Naive B cell (primary cell): ENCODE measurements around the gene RPS16. TPM values are rescaled to one million over a fixed set of nuclear protein-coding genes. Genes with fewer than 3 reads are reported as not detected.
A peak's percentile ranks its signal among the peaks of the same experiment; 100 is the strongest.
"Not testable (repeated sequence)": the region's sequence is repeated elsewhere in the genome, so short reads cannot be mapped to it uniquely, and the experiment has no call there.

ENCODE experiments used
- ATAC-seq, 2 donors: fragments of 150-1000 bp; cut with Tn5 transposase; 2 replicates each; pipeline ENCODE4 v1.10.0; 2021; ENCODE audit warnings: low read depth in 2 of 2, mild to moderate bottlenecking in 2 of 2, moderate library complexity in 2 of 2
- DNase-seq: peaks from one replicate; pipeline ENCODE4 v3.0.0; 2022
- H3K27ac Mint-ChIP-seq, 6 donors: one replicate each; pipeline ENCODE4 v1.8.0; 2020 to 2022; ENCODE audit warnings: mild to moderate bottlenecking in 6 of 6, mixed read lengths in 6 of 6, moderate library complexity in 5 of 6, inconsistent platforms in 2 of 6
- H3K27me3 Mint-ChIP-seq, 3 donors: one replicate each; pipeline ENCODE4 v1.8.0; 2021 to 2022; ENCODE audit warnings: mixed read lengths in 3 of 3, mild to moderate bottlenecking in 1 of 3
- H3K36me3 Mint-ChIP-seq, 2 donors: one replicate each; pipeline ENCODE4 v1.8.0; 2020 to 2022; ENCODE audit warnings: mixed read lengths in 2 of 2, inconsistent platforms in 1 of 2, mild to moderate bottlenecking in 1 of 2
- H3K4me1 Mint-ChIP-seq, 3 donors: one replicate each; pipeline ENCODE4 v1.8.0; 2020 to 2022; ENCODE audit warnings: mixed read lengths in 3 of 3, inconsistent platforms in 1 of 3, mild to moderate bottlenecking in 1 of 3, moderate library complexity in 1 of 3
- H3K4me3 Mint-ChIP-seq, 8 donors: one replicate each; pipeline ENCODE4 v1.8.0; 2020 to 2022; ENCODE audit warnings: mild to moderate bottlenecking in 8 of 8, mixed read lengths in 8 of 8, moderate library complexity in 8 of 8, inconsistent platforms in 2 of 8
- H3K9me3 Mint-ChIP-seq, 7 donors: one replicate each; pipeline ENCODE4 v1.8.0; 2020 to 2022; ENCODE audit warnings: mixed read lengths in 7 of 7, mild to moderate bottlenecking in 5 of 7, inconsistent platforms in 2 of 7, moderate library complexity in 1 of 7
- polyA plus RNA-seq, 6 donors: library from polyadenylated mRNA; unstranded; fragments of 300-500 nt; fragmentation: Illumina TruSeq; gene quantifications; one replicate each; pipeline ENCODE4 v1.2.3, GENCODE V29; 2021; ENCODE audit warnings: low read depth in 6 of 6

Gene RPS16
- polyA plus RNA-seq, 6 donors from 2014 or later = 1,393 to 2,131 (median 1,793) TPM

GRCh38 chr19:39471756-39472536 is 36.2 kb upstream of the RPS16 start:
- H3K27me3 Mint-ChIP-seq = no peaks in the 10 kb centered on the region
- no peak overlapping the region for H3K4me3 Mint-ChIP-seq
- ATAC-seq (no peak), DNase-seq (no peak)
- peaks cover 15 to 26% (median 16%) of the 10 kb centered on the region in 3 donors for H3K4me1 Mint-ChIP-seq
- peak overlapping the region in 1 of 6 donors; percentile 30 for H3K27ac Mint-ChIP-seq
- H3K9me3 Mint-ChIP-seq = no peaks in the 10 kb centered on the region
- H3K36me3 Mint-ChIP-seq = peaks cover 10 to 39% of the 10 kb centered on the region in 2 donors

GRCh38 chr19:39470724-39471339 is 35.1 kb upstream of the RPS16 start:
- H3K4me3 Mint-ChIP-seq = no peak overlapping the region
- no peak for ATAC-seq
- peaks cover 15 to 26% (median 16%) of the 10 kb centered on the region in 3 donors for H3K4me1 Mint-ChIP-seq
- H3K27me3 Mint-ChIP-seq = no peaks in the 10 kb centered on the region
- H3K36me3 Mint-ChIP-seq = peaks cover 7 to 47% of the 10 kb centered on the region in 2 donors
- no peak for DNase-seq
- no peaks in the 10 kb centered on the region for H3K9me3 Mint-ChIP-seq
- peak overlapping the region in 3 of 6 donors; percentile 34 to 79 (median 70) for H3K27ac Mint-ChIP-seq

GRCh38 chr19:39469567-39469966 is 33.8 kb upstream of the RPS16 start:
- DNase-seq (no peak), ATAC-seq (no peak)
- Mint-ChIP-seq H3K36me3 (peaks cover 7 to 59% of the 10 kb centered on the region in 2 donors), H3K27me3 (no peaks in the 10 kb centered on the region), H3K9me3 (no peaks in the 10 kb centered on the region), H3K27ac (peak overlapping the region in 2 of 6 donors; percentile 48 to 81), H3K4me3 (no peak overlapping the region), H3K4me1 (peaks cover 11 to 22% (median 18%) of the 10 kb centered on the region in 3 donors)

GRCh38 chr19:39469036-39469435 is 33.3 kb upstream of the RPS16 start:
- Mint-ChIP-seq H3K9me3 (no peaks in the 10 kb centered on the region), H3K27me3 (no peaks in the 10 kb centered on the region), H3K4me3 (no peak overlapping the region), H3K36me3 (peaks cover 7 to 59% of the 10 kb centered on the region in 2 donors), H3K27ac (peak overlapping the region in 2 of 6 donors; percentile 26 to 81), H3K4me1 (peaks cover 9 to 19% (median 13%) of the 10 kb centered on the region in 3 donors)
- ATAC-seq (no peak), DNase-seq (no peak)

- no peak overlapping the region for H3K4me3 Mint-ChIP-seq
Observed at GRCh38 chr19:39467941-39468340, 32.2 kb upstream of the RPS16 start.

GRCh38 chr19:39465956-39466747 is 30.4 kb upstream of the RPS16 start:
- H3K9me3 Mint-ChIP-seq = no peaks in the 10 kb centered on the region
- peak overlapping the region in 1 of 8 donors; percentile 60 for H3K4me3 Mint-ChIP-seq
- peaks cover 5 to 9% (median 5%) of the 10 kb centered on the region in 3 donors for H3K4me1 Mint-ChIP-seq
- H3K27ac Mint-ChIP-seq = peak overlapping the region in 1 of 6 donors; percentile 86
- peaks cover 4 to 49% of the 10 kb centered on the region in 2 donors for H3K36me3 Mint-ChIP-seq
- DNase-seq (no peak), ATAC-seq (no peak)
- H3K27me3 Mint-ChIP-seq = no peaks in the 10 kb centered on the region

More at GRCh38 chr19:39467941-39468340, 32.2 kb upstream of the RPS16 start:
- peak overlapping the region in 1 of 6 donors; percentile 53 for H3K27ac Mint-ChIP-seq
- DNase-seq (no peak), ATAC-seq (no peak)
- H3K4me1 Mint-ChIP-seq = peaks cover 8 to 17% (median 10%) of the 10 kb centered on the region in 3 donors
- H3K27me3 Mint-ChIP-seq = no peaks in the 10 kb centered on the region
- peaks cover 7 to 59% of the 10 kb centered on the region in 2 donors for H3K36me3 Mint-ChIP-seq
- H3K9me3 Mint-ChIP-seq = no peaks in the 10 kb centered on the region

- Mint-ChIP-seq H3K4me3 (peak overlapping the region in 1 of 8 donors; percentile 6), H3K4me1 (peaks cover 4 to 14% (median 11%) of the 10 kb centered on the region in 3 donors), H3K27ac (peak overlapping the region in 1 of 6 donors; percentile 25), H3K27me3 (no peaks in the 10 kb centered on the region), H3K9me3 (no peaks in the 10 kb centered on the region), H3K36me3 (peaks cover 4 to 46% of the 10 kb centered on the region in 2 donors)
- ATAC-seq (no peak), DNase-seq (no peak)
Observed at GRCh38 chr19:39463403-39463802, 27.7 kb upstream of the RPS16 start.

GRCh38 chr19:39451257-39451656 is 15.5 kb upstream of the RPS16 start:
- not testable (repeated sequence) for H3K9me3 Mint-ChIP-seq, DNase-seq, H3K4me3 Mint-ChIP-seq, ATAC-seq, H3K27me3 Mint-ChIP-seq
- peaks cover 10 to 28% of the 10 kb centered on the region in 2 donors for H3K36me3 Mint-ChIP-seq
- peak overlapping the region in 1 of 6 donors; percentile 93 for H3K27ac Mint-ChIP-seq
- H3K4me1 Mint-ChIP-seq = peaks cover 56 to 74% (median 67%) of the 10 kb centered on the region in 3 donors

GRCh38 chr19:39449116-39449797 is 13.5 kb upstream of the RPS16 start:
- ATAC-seq (no peak), DNase-seq (no peak)
- peaks cover 0 to 2% (median 0%) of the 10 kb centered on the region in 7 donors for H3K9me3 Mint-ChIP-seq
- H3K27ac Mint-ChIP-seq = peak overlapping the region; percentile 60 to 95 (median 84)
- H3K27me3 Mint-ChIP-seq = no peaks in the 10 kb centered on the region
- H3K36me3 Mint-ChIP-seq = peaks cover 10 to 31% of the 10 kb centered on the region in 2 donors
- peaks cover 64 to 86% (median 71%) of the 10 kb centered on the region in 3 donors for H3K4me1 Mint-ChIP-seq
- H3K4me3 Mint-ChIP-seq = peak overlapping the region in 7 of 8 donors; percentile 10 to 100 (median 34)

- peak overlapping the region; percentile 66 to 95 (median 85) for H3K27ac Mint-ChIP-seq
- DNase-seq = peak; percentile 43
Observed at GRCh38 chr19:39448271-39448670, 12.5 kb upstream of the RPS16 start.

GRCh38 chr19:39446365-39447084 is 10.8 kb upstream of the RPS16 start:
- Mint-ChIP-seq H3K27me3 (no peaks in the 10 kb centered on the region), H3K4me1 (peaks cover 49 to 74% (median 52%) of the 10 kb centered on the region in 3 donors), H3K9me3 (peaks cover 0 to 2% (median 0%) of the 10 kb centered on the region in 7 donors), H3K27ac (peak overlapping the region; percentile 28 to 100 (median 98)), H3K4me3 (peak overlapping the region; percentile 90 to 100 (median 99)), H3K36me3 (peaks cover 4 to 11% of the 10 kb centered on the region in 2 donors)
- no peak for DNase-seq
- ATAC-seq = no peak

More at GRCh38 chr19:39448271-39448670, 12.5 kb upstream of the RPS16 start:
- H3K27me3 Mint-ChIP-seq = no peaks in the 10 kb centered on the region
- peaks cover 0 to 2% (median 0%) of the 10 kb centered on the region in 7 donors for H3K9me3 Mint-ChIP-seq
- peaks cover 63 to 89% (median 70%) of the 10 kb centered on the region in 3 donors for H3K4me1 Mint-ChIP-seq
- H3K36me3 Mint-ChIP-seq = peaks cover 10 to 29% of the 10 kb centered on the region in 2 donors
- peak; percentile 13 to 19 for ATAC-seq
- H3K4me3 Mint-ChIP-seq = peak overlapping the region; percentile 52 to 100 (median 84)
